ENCODE results near the gene PFKL. TPM values are rescaled to one million over a fixed set of nuclear protein-coding genes. Genes with fewer than 3 reads are reported as not detected.

The PFKL gene
- total RNA-seq, 1 donor from 2014 or later: 160 TPM

- intact Hi-C loops (cut with micrococcal nuclease): no loop called here
These were observed 74.9 kb downstream of the PFKL start for GRCh38 chr21:44374601-44375280.

- intact Hi-C loops (cut with micrococcal nuclease): no loop called here
These were observed 75.4 kb downstream of the PFKL start for GRCh38 chr21:44375281-44375651.

GRCh38 chr21:44375761-44376241, 75.9 kb downstream of the PFKL start:
- intact Hi-C loops (cut with micrococcal nuclease): no loop called here

GRCh38 chr21:44376606-44377005, 76.8 kb downstream of the PFKL start:
- intact Hi-C loops (cut with micrococcal nuclease): no loop called here

Other genes starting within 250 kb of the PFKL start
- gene PWP2, start 192.7 kb upstream of the PFKL start, total RNA-seq: 7.1 and 10.8 TPM in 2 replicates
- gene GATD3, start 166.4 kb upstream of the PFKL start, total RNA-seq: 10.8 and 11.5 TPM in 2 replicates
- gene ICOSLG, start 59.1 kb upstream of the PFKL start, total RNA-seq: 12.3 and 13.0 TPM in 2 replicates
- gene DNMT3L, start 38.2 kb upstream of the PFKL start, total RNA-seq: not detected in 2 replicates
- 2.0 and 2.8 TPM in 2 replicates for gene AIRE, start 14.2 kb upstream of the PFKL start, total RNA-seq
- gene CFAP410, start 39.3 kb downstream of the PFKL start, total RNA-seq: 17.4 and 17.8 TPM in 2 replicates
- 35.2 and 35.6 TPM in 2 replicates for gene TRPM2, start 53.6 kb downstream of the PFKL start, total RNA-seq
- 2.7 and 2.9 TPM in 2 replicates for gene LRRC3, start 155.5 kb downstream of the PFKL start, total RNA-seq
- gene KRTAP10-1, start 240.1 kb downstream of the PFKL start, total RNA-seq: not detected in 2 replicates